Adrenal gland (tissue), 12 donors: ENCODE results near the gene ZNF439. TPM values are rescaled to one million over a fixed set of nuclear protein-coding genes. Genes with fewer than 3 reads are reported as not detected.
"Not testable (repeated sequence)": the region's sequence is repeated elsewhere in the genome, so short reads cannot be mapped to it uniquely, and the experiment has no call there.

Experiments used
- DNase-seq, 7 donors: peaks; one replicate each; pipeline ENCODE4 v3.0.0-alpha.2; 2019 to 2020
- H3K27ac ChIP-seq, 5 donors: fragments of 200-600 bp; sonication (generic) in 4 of 5; 1 replicate in 3 of 5; 2 replicates in 2 of 5; pipeline versions ENCODE4 v1.5.1 to v1.8.0; 2016 to 2020; ENCODE audit warnings: mild to moderate bottlenecking in 1 of 5
- H3K27me3 ChIP-seq: fragments of 200-600 bp; 2 replicates; pipeline ENCODE4 v1.8.0; 2021
- H3K36me3 ChIP-seq, 2 donors: fragments of 200-600 bp; replicated peaks in 1 of 2; 1 replicate in 1 of 2; 2 replicates in 1 of 2; pipeline versions ENCODE4 v1.5.1 to v1.8.0; 2018 to 2022
- H3K4me1 ChIP-seq, 2 donors: fragments of 200-600 bp; replicated peaks in 1 of 2; 1 replicate in 1 of 2; 2 replicates in 1 of 2; pipeline versions ENCODE4 v1.5.1 to v1.8.0; 2018 to 2021
- H3K4me3 ChIP-seq, 4 donors: fragments of 200-600 bp; sonication (generic) in 3 of 4; one replicate each; pipeline ENCODE4 v1.5.1; 2016 to 2018
- H3K9me3 ChIP-seq, 3 donors: fragments of 200-600 bp; sonication (generic) in 1 of 3; replicated peaks in 1 of 3; 1 replicate in 2 of 3; 2 replicates in 1 of 3; pipeline versions ENCODE4 v1.5.1 to v1.8.0; 2016 to 2021
- CTCF ChIP-seq, 6 experiments: fragments of 450-650 bp in 4 of 6; fragments of 200-600 bp in 2 of 6; sonication (generic) in 1 of 6; IDR thresholded peaks; 1 replicate in 5 of 6; 2 replicates in 1 of 6; pipeline versions ENCODE4 v1.5.1 to v1.8.0; 2016 to 2021; ENCODE audit warnings: antibody characterized with exemption in 6 of 6, mild to moderate bottlenecking in 2 of 6, moderate library complexity in 1 of 6
- POLR2A ChIP-seq, 2 donors: fragments of 450-650 bp; IDR thresholded peaks; one replicate each; pipeline ENCODE4 v1.6.1; 2017; ENCODE audit warnings: antibody characterized with exemption in 2 of 2, mild to moderate bottlenecking in 2 of 2, moderate library complexity in 1 of 2
- WGBS, 4 donors: extraction: QIAGEN DNeasy Blood & Tissue Kit in 2 of 4; methylation state at CpG; one replicate each; pipeline versions ENCODE4 v1.1.5 to v1.1.7; 2013 to 2017; 5-methylcytosine and 5-hydroxymethylcytosine counted together
- intact Hi-C, 2 donors: fragments of 100-400 bp; cut with DNase I; formaldehyde crosslinking; loops; one replicate each; pipeline versions ENCODE4 v1.14.1 to v1.15.0; 2022 to 2023
- polyA plus RNA-seq, 3 donors: library from polyadenylated mRNA; stranded (reverse); fragments of 200-250 nt in 2 of 3; fragments of 350-450 nt in 1 of 3; fragmentation: Illumina TruSeq in 1 of 3; extraction: RNeasy Lipid Tissue Mini Kit (QIAGEN cat#74804) in 1 of 3; gene quantifications; one replicate each; pipeline ENCODE4 v1.2.3, GENCODE V29; 2013 to 2014
- total RNA-seq, 9 donors: library from RNA; depleted of rRNA in 4 of 9; stranded (reverse); fragments of >200 nt in 4 of 9; fragments of 120-200 nt in 1 of 9; fragmentation: NEBNext Ultra II Directional in 1 of 9; extraction: Animal tissue kit (Norgen Biotek cat#: 25700) in 1 of 9; gene quantifications; one replicate each; pipeline versions ENCODE4 v1.1.0 to v1.2.4, GENCODE V29; 2013 to 2023
- donor health status: healthy with polysubstance abuse.
- donor health status: Bipolar disorder and iron deficiency.
- donor health status: DM: yes; HTN: yes; CAD: no.
- donor health status: DM: no; HTN: no; CAD: no.
- donor health status: DM: no; HTN: no; CAD: no.
- donor health status: DM: yes; HTN: yes; CAD: no.

The ZNF439 gene
- total and polyA plus RNA-seq, 12 donors: 2.5 to 13.1 (median 5.8) TPM

- H3K4me3 ChIP-seq: no peak overlapping the region
- TF ChIP-seq CTCF (IDR thresholded peaks at IDR 0.05) (no peak), POLR2A (IDR thresholded peaks at IDR 0.05) (no peak)
- intact Hi-C loops: no loop called here
- peaks cover 0 to 19% of the 10 kb centered on the region in 2 donors for H3K36me3 ChIP-seq
- H3K4me1 ChIP-seq: no peaks in the 10 kb centered on the region
- H3K27me3 ChIP-seq: no peaks in the 10 kb centered on the region
- H3K27ac ChIP-seq: no peak overlapping the region
- 94 to 97% (median 96%) methylated on average over 8 of the region's 8 CpGs for WGBS, 4 donors
- DNase-seq: no peak
- H3K9me3 ChIP-seq: peaks cover 0 to 41% (median 5%) of the 10 kb centered on the region in 3 donors
Measured at GRCh38 chr19:11832253-11832912, 16.1 kb upstream of the ZNF439 start.

DNA sequence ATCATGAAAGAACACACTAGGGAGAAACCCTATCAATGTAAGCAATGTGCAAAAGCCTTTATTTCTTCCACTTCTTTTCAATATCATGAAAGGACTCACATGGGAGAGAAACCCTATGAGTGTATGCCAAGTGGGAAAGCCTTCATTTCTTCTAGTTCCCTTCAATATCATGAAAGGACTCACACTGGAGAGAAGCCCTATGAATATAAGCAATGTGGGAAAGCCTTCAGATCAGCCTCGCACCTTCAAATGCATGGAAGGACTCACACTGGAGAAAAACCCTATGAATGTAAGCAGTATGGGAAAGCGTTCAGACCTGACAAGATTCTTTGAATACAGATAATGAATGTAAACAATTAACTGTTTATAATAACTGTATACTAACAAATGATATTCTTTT, 15.0 kb upstream of the ZNF439 start:
- 96 to 99% (median 97%) methylated on average over 2 of the region's 2 CpGs for WGBS, 4 donors
- intact Hi-C loops: no loop called here
- Histone ChIP-seq H3K4me3 (no peak overlapping the region), H3K27ac (no peak overlapping the region), H3K36me3 (peaks cover 0 to 19% of the 10 kb centered on the region in 2 donors), H3K27me3 (no peaks in the 10 kb centered on the region), H3K9me3 (peaks cover 0 to 41% (median 5%) of the 10 kb centered on the region in 3 donors), H3K4me1 (no peaks in the 10 kb centered on the region)
- TF ChIP-seq POLR2A (IDR thresholded peaks at IDR 0.05) (no peak), CTCF (IDR thresholded peaks at IDR 0.05) (no peak)
- DNase-seq: no peak

- Histone ChIP-seq H3K9me3 (peaks cover 0 to 41% (median 5%) of the 10 kb centered on the region in 3 donors), H3K36me3 (peaks cover 0 to 19% of the 10 kb centered on the region in 2 donors)
- intact Hi-C loops, H3K4me1 ChIP-seq, H3K27me3 ChIP-seq, DNase-seq, H3K4me3 ChIP-seq, H3K27ac ChIP-seq: not testable (repeated sequence)
- WGBS, 4 donors: 89 to 99% (median 89%) methylated on average over 2 of the region's 2 CpGs
Measured at GRCh38 chr19:11835626-11836066, 12.9 kb upstream of the ZNF439 start.

DNA sequence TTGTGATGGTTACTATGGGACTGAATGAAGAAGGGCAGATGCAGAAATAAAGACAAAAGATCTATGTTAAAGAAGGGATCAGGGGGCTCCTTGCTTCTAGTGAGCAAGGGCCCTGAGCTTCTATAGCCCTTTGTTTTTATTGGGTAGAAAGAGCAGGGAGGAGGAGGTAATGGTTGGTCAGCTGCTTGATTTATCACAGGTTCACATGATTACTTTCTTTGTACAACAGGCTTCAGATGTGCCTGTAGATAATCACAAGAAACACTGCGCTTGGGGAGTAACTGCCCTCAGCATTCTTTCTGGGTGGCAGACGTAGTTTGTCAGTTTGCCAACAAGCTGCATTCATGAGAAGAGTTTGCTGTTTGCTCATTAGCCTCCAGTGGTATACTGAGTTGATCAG, 4.8 kb upstream of the ZNF439 start:
- Histone ChIP-seq H3K4me3 (no peak overlapping the region), H3K9me3 (no peaks in the 10 kb centered on the region), H3K27me3 (no peaks in the 10 kb centered on the region), H3K36me3 (no peaks in the 10 kb centered on the region), H3K27ac (no peak overlapping the region), H3K4me1 (no peaks in the 10 kb centered on the region)
- WGBS, 4 donors: 56 to 66% (median 61%) methylated on average over 2 of the region's 2 CpGs
- no peak for DNase-seq
- intact Hi-C loops: no loop called here
- no peak for TF ChIP-seq POLR2A (IDR thresholded peaks at IDR 0.05)
- TF ChIP-seq CTCF (IDR thresholded peaks at IDR 0.05): no peak

DNA sequence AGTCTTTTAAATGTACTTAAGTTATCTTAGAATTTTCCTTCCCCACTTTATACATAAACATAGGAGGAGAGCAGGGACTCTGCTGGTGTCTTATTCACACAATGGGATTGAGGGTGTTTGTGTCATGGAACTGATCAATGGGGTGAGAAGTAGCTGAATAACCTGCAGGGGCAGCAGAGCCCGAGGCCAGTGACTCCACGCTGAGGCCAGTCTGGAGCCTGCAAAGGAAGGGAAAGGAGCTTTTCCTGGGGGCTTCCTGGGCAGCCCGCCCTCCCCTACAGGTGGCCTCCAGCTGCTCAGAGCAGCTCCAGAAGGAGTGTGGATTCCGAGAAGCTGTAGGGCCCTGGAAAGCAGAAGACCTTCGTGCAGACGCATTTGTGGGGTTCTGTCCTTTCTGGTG, 911 bp upstream of the ZNF439 start:
- DNase-seq, H3K4me3 ChIP-seq, H3K4me1 ChIP-seq, H3K36me3 ChIP-seq, H3K9me3 ChIP-seq, H3K27me3 ChIP-seq, H3K27ac ChIP-seq, intact Hi-C loops: not testable (repeated sequence)
- 70 to 75% (median 73%) methylated on average over 4 to 6 of the region's 6 CpGs for whole genome bisulfite sequencing, 4 donors
